Activated CD4-positive, alpha-beta T cell treated with anti-CD3 and anti-CD28 coated beads, Interleukin-2, amount 10 ng/mL, durations not matched to agents 24 days and 14 days (primary cell): ENCODE measurements around the gene SLC50A1. TPM values are rescaled to one million over a fixed set of nuclear protein-coding genes. Genes with fewer than 3 reads are reported as not detected.
A peak's percentile ranks its signal among the peaks of the same experiment; 100 is the strongest.

Source experiments
- DNase-seq: peaks from one replicate; pipeline ENCODE4 v3.0.0; 2022
- H3K27ac Mint-ChIP-seq: one replicate; pipeline ENCODE4 v1.8.0; 2022; ENCODE audit warnings: mild to moderate bottlenecking, mixed read lengths
- H3K27me3 Mint-ChIP-seq: one replicate; pipeline ENCODE4 v1.8.0; 2022; ENCODE audit warnings: mixed read lengths
- H3K36me3 Mint-ChIP-seq: one replicate; pipeline ENCODE4 v1.8.0; 2022; ENCODE audit warnings: low read depth, mild to moderate bottlenecking, mixed read lengths
- H3K4me1 Mint-ChIP-seq: one replicate; pipeline ENCODE4 v1.8.0; 2021; ENCODE audit warnings: mixed read lengths
- H3K4me3 Mint-ChIP-seq: one replicate; pipeline ENCODE4 v1.8.0; 2022; ENCODE audit warnings: mild to moderate bottlenecking, moderate library complexity, mixed read lengths
- H3K9me3 Mint-ChIP-seq: one replicate; pipeline ENCODE4 v1.8.0; 2021; ENCODE audit warnings: mixed read lengths
- intact Hi-C: fragments of 100-400 bp; cut with micrococcal nuclease; formaldehyde crosslinking; loops from one replicate; pipeline ENCODE4 v1.15.1; 2023
- total RNA-seq: library from RNA; stranded (reverse); gene quantifications from 2 replicates; pipeline ENCODE4 v1.2.3, GENCODE V29; 2022

The SLC50A1 gene
- total RNA-seq, 1 donor from 2014 or later: 46.2 TPM

DNA sequence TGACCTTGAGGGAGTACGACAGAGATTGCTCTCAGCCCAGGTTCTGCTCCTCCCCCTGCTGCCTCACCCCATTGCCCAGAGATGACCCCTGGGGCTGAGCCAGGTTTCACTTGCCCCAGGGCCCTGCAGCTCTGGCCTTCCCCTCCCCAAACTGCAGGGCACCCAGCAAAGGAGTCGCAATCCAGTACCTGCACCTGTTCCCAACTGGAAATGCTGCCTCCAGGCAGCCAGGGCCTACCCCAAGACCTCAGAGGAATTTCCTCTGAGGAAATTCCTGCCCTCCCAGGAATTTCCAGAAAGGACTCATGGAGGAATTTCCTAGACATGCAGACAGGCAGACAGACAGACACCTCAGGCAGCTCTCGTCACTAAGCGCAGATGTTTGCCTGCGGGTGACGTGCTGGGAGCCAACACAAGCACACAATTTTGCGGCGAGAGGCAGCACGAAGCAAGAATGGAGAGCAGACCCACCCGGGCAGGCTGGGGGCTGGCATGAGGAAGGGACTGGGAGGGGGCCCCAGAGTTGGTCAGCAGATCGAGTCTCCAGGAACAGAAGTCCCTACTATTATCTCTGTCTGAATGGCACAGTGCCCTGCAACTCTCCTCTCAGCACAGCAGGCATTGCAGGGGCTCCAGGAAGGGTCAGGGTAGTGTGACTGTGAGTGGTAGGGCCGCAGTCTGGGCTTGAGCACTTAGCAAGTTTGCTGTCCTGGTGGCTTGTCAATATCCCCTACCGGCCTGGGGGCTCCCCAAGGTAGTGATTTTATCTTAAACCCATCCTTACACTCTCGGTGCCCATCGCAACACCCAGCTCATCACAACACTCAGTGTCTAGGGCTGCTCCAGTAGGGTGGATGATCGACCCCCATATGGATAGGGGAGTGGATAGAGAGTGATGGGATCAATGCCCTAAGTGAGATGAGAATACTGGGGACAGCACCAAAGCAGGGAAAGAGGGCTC is 10.9 kb upstream of the SLC50A1 start:
- peaks cover 57% of the 10 kb centered on the region for H3K27me3 Mint-ChIP-seq
- no peak overlapping the region for H3K27ac Mint-ChIP-seq
- H3K4me1 Mint-ChIP-seq: peaks cover 25% of the 10 kb centered on the region
- no peak for DNase-seq
- no peaks in the 10 kb centered on the region for H3K9me3 Mint-ChIP-seq
- intact Hi-C loops: loop anchor here (5.0 kb wide), 1 partner anchor 43 kb away; no protein-coding TSS in a partner anchor
- no peaks in the 10 kb centered on the region for H3K36me3 Mint-ChIP-seq
- H3K4me3 Mint-ChIP-seq: no peak overlapping the region

- peaks cover 55% of the 10 kb centered on the region for H3K27me3 Mint-ChIP-seq
These were observed 10.1 kb upstream of the SLC50A1 start for GRCh38 chr1:155125511-155125945.

DNA sequence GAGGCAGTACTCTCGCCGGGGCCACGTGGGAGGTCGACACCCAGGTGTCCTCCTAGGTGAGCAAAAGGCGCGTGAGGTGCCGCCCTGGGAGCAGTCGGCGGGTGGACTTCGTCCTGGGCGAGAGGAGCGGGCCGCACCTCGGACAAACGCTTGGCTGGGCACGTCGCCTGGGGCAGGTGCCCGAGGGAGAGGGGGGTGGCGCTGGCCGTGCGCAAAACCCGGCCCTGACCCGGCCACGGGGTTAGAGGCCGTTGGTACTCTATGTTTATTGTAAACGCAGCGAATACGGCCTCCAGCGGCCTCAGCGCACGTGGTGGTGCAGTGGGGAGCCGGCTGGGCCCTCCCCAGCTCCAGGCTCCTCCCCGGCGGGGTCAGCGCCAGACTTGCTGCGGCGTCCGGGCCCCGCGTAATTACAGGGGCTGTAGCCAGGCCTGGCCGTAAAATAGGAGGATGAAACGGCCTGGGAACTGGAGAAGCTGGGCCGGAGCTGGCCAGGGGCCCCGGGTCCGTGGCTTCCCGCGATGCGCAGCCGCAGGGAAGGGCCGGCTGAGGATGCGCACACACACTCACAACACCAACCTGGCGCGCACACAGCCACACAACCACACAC is 9.6 kb upstream of the SLC50A1 start:
- Mint-ChIP-seq H3K27me3 (peaks cover 60% of the 10 kb centered on the region), H3K4me3 (peak overlapping the region; percentile 23), H3K9me3 (no peaks in the 10 kb centered on the region), H3K36me3 (no peaks in the 10 kb centered on the region), H3K27ac (no peak overlapping the region), H3K4me1 (peaks cover 25% of the 10 kb centered on the region)
- DNase-seq: no peak
- intact Hi-C loops: loop anchor here (2.0 to 5.0 kb wide), 3 partner anchors 31 to 45 kb away; no protein-coding TSS in a partner anchor

More at GRCh38 chr1:155125511-155125945, 10.1 kb upstream of the SLC50A1 start:
- H3K4me1 Mint-ChIP-seq: peaks cover 25% of the 10 kb centered on the region
- no peak overlapping the region for H3K27ac Mint-ChIP-seq
- no peak for DNase-seq
- H3K4me3 Mint-ChIP-seq: peak overlapping the region; percentile 23
- no peaks in the 10 kb centered on the region for H3K36me3 Mint-ChIP-seq
- H3K9me3 Mint-ChIP-seq: no peaks in the 10 kb centered on the region
- intact Hi-C loops: loop anchor here (5.0 kb wide), 1 partner anchor 42 kb away; no protein-coding TSS in a partner anchor

- Mint-ChIP-seq H3K9me3 (no peaks in the 10 kb centered on the region), H3K4me1 (peaks cover 25% of the 10 kb centered on the region), H3K27me3 (peaks cover 57% of the 10 kb centered on the region), H3K27ac (no peak overlapping the region), H3K4me3 (peak overlapping the region; percentile 84), H3K36me3 (no peaks in the 10 kb centered on the region)
- peak; percentile 77 for DNase-seq
- intact Hi-C loops: loop anchor here (1.0 to 5.0 kb wide), 4 partner anchors 9 to 46 kb away; partner anchors contain the start of gene SLC50A1
These were observed 9.0 kb upstream of the SLC50A1 start for GRCh38 chr1:155126556-155127104.

- peaks cover 56% of the 10 kb centered on the region for H3K27me3 Mint-ChIP-seq
- peak within 1 kb of the TSS; percentile 84 for H3K4me3 Mint-ChIP-seq
- H3K36me3 Mint-ChIP-seq: no peaks in the 10 kb centered on the region
- H3K4me1 Mint-ChIP-seq: peaks cover 27% of the 10 kb centered on the region
- no peaks in the 10 kb centered on the region for H3K9me3 Mint-ChIP-seq
- intact Hi-C loops: loop anchor here (1.0 to 5.0 kb wide), 4 partner anchors 8 to 47 kb away; partner anchors contain the start of gene SLC50A1
- peak; percentile 87 for DNase-seq
- no peak within 1 kb of the TSS for H3K27ac Mint-ChIP-seq
These were observed 8.3 kb upstream of the SLC50A1 start, which contains the start of gene EFNA1 for GRCh38 chr1:155127105-155127966. TSS of gene EFNA1 (plus strand) at chr1:155127876. CDS start at chr1:155127978, 102 bp downstream.

DNA sequence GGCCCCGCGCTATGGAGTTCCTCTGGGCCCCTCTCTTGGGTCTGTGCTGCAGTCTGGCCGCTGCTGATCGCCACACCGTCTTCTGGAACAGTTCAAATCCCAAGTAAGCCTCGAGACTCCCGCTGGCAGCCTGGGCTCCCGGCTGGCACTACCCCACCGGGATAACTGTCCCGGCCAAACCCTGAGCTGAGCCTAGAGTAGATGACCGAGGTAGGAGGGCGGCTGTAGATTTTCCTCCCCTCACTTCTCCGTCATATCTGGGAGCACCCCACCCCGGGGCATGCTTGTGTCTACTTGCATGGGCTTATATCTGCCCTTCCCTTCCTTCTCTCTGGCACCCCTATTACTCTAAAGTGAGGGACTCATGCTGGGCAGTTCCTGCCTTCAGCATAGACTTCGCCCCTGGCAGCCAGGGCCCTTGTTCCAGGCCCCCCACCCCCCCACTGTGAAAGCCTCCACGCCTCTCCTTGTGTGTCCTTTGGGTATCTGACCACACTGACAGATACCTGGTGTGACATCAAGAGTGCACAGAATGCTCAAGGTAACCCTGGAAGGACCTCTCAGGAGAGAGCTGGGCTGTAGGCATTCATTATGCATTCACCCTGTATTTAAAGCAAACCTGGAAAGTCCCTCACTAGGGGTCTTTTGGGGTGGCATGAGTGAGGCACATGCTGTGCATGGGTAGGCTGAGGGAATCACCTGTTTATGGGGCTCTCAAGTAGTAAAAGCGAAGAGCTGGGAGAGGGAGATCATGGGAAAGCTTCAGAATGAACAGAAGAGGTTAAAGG is 7.5 kb upstream of the SLC50A1 start:
- no peak for DNase-seq
- no peak overlapping the region for H3K27ac Mint-ChIP-seq
- peak overlapping the region; percentile 84 for H3K4me3 Mint-ChIP-seq
- peaks cover 29% of the 10 kb centered on the region for H3K4me1 Mint-ChIP-seq
- H3K36me3 Mint-ChIP-seq: no peaks in the 10 kb centered on the region
- peaks cover 54% of the 10 kb centered on the region for H3K27me3 Mint-ChIP-seq
- no peaks in the 10 kb centered on the region for H3K9me3 Mint-ChIP-seq
- intact Hi-C loops: loop anchor here (1.0 to 5.0 kb wide), 4 partner anchors 7 to 47 kb away; partner anchors contain the start of gene SLC50A1

GRCh38 chr1:155128755-155129473 is 6.7 kb upstream of the SLC50A1 start:
- peaks cover 51% of the 10 kb centered on the region for H3K27me3 Mint-ChIP-seq
- H3K4me1 Mint-ChIP-seq: peaks cover 31% of the 10 kb centered on the region
- intact Hi-C loops: loop anchor here (5.0 kb wide), 1 partner anchor 38 kb away; no protein-coding TSS in a partner anchor
- H3K27ac Mint-ChIP-seq: no peak overlapping the region
- no peaks in the 10 kb centered on the region for H3K9me3 Mint-ChIP-seq
- H3K4me3 Mint-ChIP-seq: peak overlapping the region; percentile 84
- H3K36me3 Mint-ChIP-seq: no peaks in the 10 kb centered on the region
- no peak for DNase-seq

DNA sequence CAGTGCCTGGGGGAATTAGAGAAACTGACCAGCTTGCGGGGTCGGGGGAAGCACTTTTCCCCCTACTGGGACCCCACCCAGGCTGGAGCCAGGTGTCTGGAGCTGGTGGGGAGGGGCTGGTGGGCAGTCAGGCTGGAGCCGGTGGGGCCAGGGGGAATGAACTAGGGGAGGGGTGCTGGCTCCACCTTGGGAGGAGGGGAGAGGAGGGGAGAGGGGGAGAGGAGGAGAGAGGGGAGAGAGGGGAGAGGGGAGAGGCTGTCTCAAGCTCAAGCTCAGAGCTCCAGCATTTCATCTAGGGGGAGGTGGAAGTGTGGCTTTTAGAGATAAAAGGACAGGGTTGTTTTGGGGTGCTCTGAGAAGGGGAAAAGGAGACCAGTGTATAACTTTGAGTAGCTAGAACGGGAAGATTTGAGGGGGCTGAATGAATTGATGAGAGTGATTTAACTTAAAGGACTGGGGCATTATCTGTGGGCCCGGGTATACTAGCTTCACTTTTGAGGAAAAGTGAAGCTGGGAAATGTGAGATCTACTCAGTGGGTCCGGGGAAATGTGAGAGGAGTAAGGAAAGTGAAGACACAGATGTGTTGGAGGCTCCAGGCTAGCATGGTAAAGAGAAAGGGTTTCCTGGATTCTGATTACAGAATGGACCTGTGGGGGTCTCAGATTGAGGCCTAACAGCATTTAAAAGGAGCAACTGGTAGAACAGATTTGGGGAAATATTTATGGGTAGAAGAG is 5.2 kb upstream of the SLC50A1 start:
- Mint-ChIP-seq H3K9me3 (no peaks in the 10 kb centered on the region), H3K27me3 (peaks cover 40% of the 10 kb centered on the region), H3K27ac (no peak overlapping the region), H3K36me3 (peaks cover 5% of the 10 kb centered on the region), H3K4me3 (no peak overlapping the region), H3K4me1 (peaks cover 40% of the 10 kb centered on the region)
- intact Hi-C loops: no loop called here
- DNase-seq: no peak

DNA sequence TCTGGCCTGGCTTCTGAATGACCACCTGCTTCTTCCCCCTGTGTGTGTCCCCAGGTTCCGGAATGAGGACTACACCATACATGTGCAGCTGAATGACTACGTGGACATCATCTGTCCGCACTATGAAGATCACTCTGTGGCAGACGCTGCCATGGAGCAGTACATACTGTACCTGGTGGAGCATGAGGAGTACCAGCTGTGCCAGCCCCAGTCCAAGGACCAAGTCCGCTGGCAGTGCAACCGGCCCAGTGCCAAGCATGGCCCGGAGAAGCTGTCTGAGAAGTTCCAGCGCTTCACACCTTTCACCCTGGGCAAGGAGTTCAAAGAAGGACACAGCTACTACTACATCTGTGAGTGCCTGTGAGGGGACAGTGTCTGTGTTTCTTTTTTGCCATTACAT is 4.4 kb upstream of the SLC50A1 start:
- H3K9me3 Mint-ChIP-seq: no peaks in the 10 kb centered on the region
- intact Hi-C loops: no loop called here
- no peak overlapping the region for H3K27ac Mint-ChIP-seq
- no peak overlapping the region for H3K4me3 Mint-ChIP-seq
- peaks cover 37% of the 10 kb centered on the region for H3K27me3 Mint-ChIP-seq
- DNase-seq: no peak
- peaks cover 44% of the 10 kb centered on the region for H3K4me1 Mint-ChIP-seq
- H3K36me3 Mint-ChIP-seq: peaks cover 7% of the 10 kb centered on the region

DNA sequence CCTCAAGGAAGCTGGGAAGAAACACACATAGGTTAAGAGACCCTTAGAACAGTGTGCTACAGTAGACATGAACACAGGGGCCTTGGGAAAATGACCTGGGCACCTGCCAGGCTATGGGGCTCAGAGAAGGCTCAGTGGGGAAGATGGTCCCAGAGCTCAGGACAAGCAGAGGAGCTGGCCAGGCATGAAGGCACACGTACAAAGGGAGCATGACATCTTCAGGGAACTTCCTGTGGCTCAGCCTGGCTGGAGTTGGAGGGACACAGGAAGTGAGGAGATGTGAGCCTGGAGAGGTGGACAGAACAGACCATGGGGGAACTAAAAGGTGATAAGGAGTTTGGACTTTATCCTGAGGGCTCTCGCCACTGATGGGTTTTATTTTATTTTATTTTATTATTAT is 3.8 kb upstream of the SLC50A1 start:
- Mint-ChIP-seq H3K27me3 (peaks cover 32% of the 10 kb centered on the region), H3K4me1 (peaks cover 44% of the 10 kb centered on the region), H3K9me3 (no peaks in the 10 kb centered on the region), H3K27ac (no peak overlapping the region), H3K4me3 (no peak overlapping the region), H3K36me3 (peaks cover 7% of the 10 kb centered on the region)
- intact Hi-C loops: no loop called here
- DNase-seq: no peak

GRCh38 chr1:155133799-155134281 is 1.8 kb upstream of the SLC50A1 start:
- Mint-ChIP-seq H3K9me3 (no peaks in the 10 kb centered on the region), H3K27ac (no peak overlapping the region), H3K4me3 (no peak overlapping the region), H3K36me3 (peaks cover 21% of the 10 kb centered on the region), H3K27me3 (peaks cover 15% of the 10 kb centered on the region), H3K4me1 (peaks cover 45% of the 10 kb centered on the region)
- intact Hi-C loops: loop anchor here (2.0 kb wide), 1 partner anchor 49 kb away; no protein-coding TSS in a partner anchor
- no peak for DNase-seq
